HepG2 (cell line): ENCODE results near the gene RPLP1. TPM values are rescaled to one million over a fixed set of nuclear protein-coding genes. Genes with fewer than 3 reads are reported as not detected.

ENCODE experiments used
- ATAC-seq: fragments of 200-7000 bp; cut with Tn5 transposase; 3 replicates; pipeline ENCODE4 v1.9.1; 2020; ENCODE audit warnings: mild to moderate bottlenecking, moderate library complexity
- BruUV-seq: library from RNA; stranded (reverse); fragments of 400-500 nt; replicated peaks from 2 replicates; lab custom pipeline; 2021; lab: Mats Ljungman, UMichigan
- CTCF ChIA-PET: fragments of 300-600 bp; formaldehyde crosslinking; extraction: SDS; loops from one replicate; lab custom pipeline; 2021; ENCODE audit warnings: low total read pairs, inconsistent platforms, low intra/inter-chr PET ratio; lab: Yijun Ruan, JAX
- POLR2A ChIA-PET: fragments of 350-600 bp; sonication (Branson Sonifier 250); formaldehyde crosslinking; loops from one replicate; lab custom pipeline; 2020; ENCODE audit warnings: antibody characterized with exemption, inconsistent platforms; lab: Yijun Ruan, JAX
- DNase-seq: peaks from one replicate; pipeline ENCODE4 v3.0.0-alpha.2; 2015; ENCODE audit warnings: low spot score
- FAIRE-seq: peaks from 3 replicates; lab custom pipeline; 2011; peaks lifted over from hg19 to GRCh38; lab: Jason Lieb, UNC
- H2AFZ ChIP-seq: one replicate; pipeline ENCODE4 v1.6.1; 2011; ENCODE audit warnings: low read length, inconsistent platforms
- H3K27ac ChIP-seq: fragments of 300-600 bp; 3 replicates; pipeline ENCODE4 v1.8.0; 2011; ENCODE audit warnings: mixed run types, mild to moderate bottlenecking, mixed read lengths, low read length, inconsistent platforms; ENCODE audit not compliant: insufficient read depth; ENCODE audit errors: extremely low read length
- H3K27me3 ChIP-seq, 2 experiments: fragments of 200-600 bp in 1 of 2; 2 replicates in 1 of 2; 3 replicates in 1 of 2; pipeline versions ENCODE4 v1.6.0 to v1.8.0; 2011; ENCODE audit warnings: low read length in 2 of 2, mild to moderate bottlenecking in 2 of 2, moderate library complexity in 2 of 2, inconsistent platforms in 1 of 2; ENCODE audit not compliant: insufficient read depth in 2 of 2, control insufficient read depth in 1 of 2
- H3K36me3 ChIP-seq, 2 experiments: fragments of 200-600 bp in 1 of 2; replicated peaks in 1 of 2; 2 replicates in 1 of 2; 3 replicates in 1 of 2; pipeline versions ENCODE4 v1.5.1 to v1.8.0; 2011; ENCODE audit warnings: low read length in 2 of 2, inconsistent platforms in 1 of 2; ENCODE audit not compliant: insufficient read depth in 2 of 2, control insufficient read depth in 1 of 2
- H3K4me1 ChIP-seq: 2 replicates; pipeline ENCODE4 v1.5.1; 2012; ENCODE audit warnings: low read length, inconsistent platforms; ENCODE audit not compliant: insufficient read depth
- H3K4me2 ChIP-seq: 2 replicates; pipeline ENCODE4 v1.6.0; 2011; ENCODE audit warnings: low read depth, low read length, inconsistent platforms
- H3K4me3 ChIP-seq, 3 experiments: fragments of 200-600 bp in 1 of 3; sonication (generic), shearing (Covaris generic) in 1 of 3; replicated peaks in 1 of 3; 2 replicates each; pipeline ENCODE4 v1.5.1; 2011 to 2016; ENCODE audit warnings: low read length in 3 of 3, inconsistent platforms in 2 of 3, low read depth in 2 of 3, mild to moderate bottlenecking in 2 of 3, control low read depth in 1 of 3, mixed read lengths in 1 of 3; ENCODE audit not compliant: insufficient read depth in 1 of 3
- H3K79me2 ChIP-seq: one replicate; pipeline ENCODE4 v1.6.1; 2011; ENCODE audit warnings: low read length, inconsistent platforms; ENCODE audit not compliant: insufficient read depth
- H3K9ac ChIP-seq: 2 replicates; pipeline ENCODE4 v1.6.0; 2011; ENCODE audit warnings: mild to moderate bottlenecking, low read depth, low read length, inconsistent platforms; ENCODE audit not compliant: insufficient read depth
- H3K9me3 ChIP-seq: 2 replicates; pipeline ENCODE4 v1.5.1; 2012; ENCODE audit warnings: mild to moderate bottlenecking, low read length
- H4K20me1 ChIP-seq: 2 replicates; pipeline ENCODE4 v1.6.0; 2011; ENCODE audit warnings: inconsistent platforms, mild to moderate bottlenecking, low read length, moderate library complexity; ENCODE audit not compliant: insufficient read depth
- GATAD1 ChIP-seq: IDR thresholded peaks from 2 replicates; pipeline ENCODE4 v1.6.1; 2016; ENCODE audit warnings: missing genetic modification reagents, missing compliant biosample characterization
- NFKB2 ChIP-seq: sonication (generic); formaldehyde crosslinking; IDR thresholded peaks from 2 replicates; pipeline ENCODE4 v1.4.0; 2020; ENCODE audit warnings: missing genetic modification reagents, borderline replicate concordance
- ZFP36 ChIP-seq: fragments of 150-350 bp; IDR thresholded peaks from 2 replicates; pipeline ENCODE4 v1.6.1; 2018; ENCODE audit warnings: borderline replicate concordance, low read length, low read depth; ENCODE audit not compliant: partially characterized antibody
- ZNF501 ChIP-seq: sonication (generic); formaldehyde crosslinking; IDR thresholded peaks from 2 replicates; pipeline ENCODE4 v1.5.1; 2020; ENCODE audit warnings: mild to moderate bottlenecking, moderate library complexity, missing genetic modification reagents
- ZNF597 ChIP-seq: sonication (generic); formaldehyde crosslinking; IDR thresholded peaks from 2 replicates; pipeline ENCODE4 v1.5.0; 2020; ENCODE audit warnings: missing genetic modification reagents
- WGBS: methylation state at CpG from one replicate; pipeline ENCODE4 v1.1.6; 2017; ENCODE audit warnings: low lambda C conversion rate; 5-methylcytosine and 5-hydroxymethylcytosine counted together
- in situ Hi-C: cut with HindIII; loops from 2 replicates; pipeline ENCODE4 v1.10.0; 2017; ENCODE audit warnings: low pct_unique_long_range_greater_than_20kb; ENCODE audit not compliant: extremely low pct_ligation_motif_present
- intact Hi-C: fragments of 100-400 bp; cut with micrococcal nuclease; formaldehyde crosslinking; loops from one replicate; pipeline ENCODE4 v1.10.0; 2022; ENCODE audit not compliant: unreplicated experiment
- polyA plus RNA-seq, 8 experiments: library from polyadenylated mRNA; depleted of rRNA in 3 of 8; stranded (reverse) in 7 of 8; unstranded in 1 of 8; fragments of >200 nt; fragmentation: Illumina TruSeq in 4 of 8; extraction: Trizol in 4 of 8; gene quantifications; 2 replicates each; pipeline versions ENCODE4 v1.2.1 to v1.2.3, GENCODE V29; 2011 to 2016; ENCODE audit warnings: low read depth in 4 of 8, missing spikeins in 1 of 8, mixed read lengths in 1 of 8; ENCODE audit not compliant: insufficient read depth in 1 of 8
- total RNA-seq, 5 experiments: library from RNA; depleted of rRNA; stranded (reverse); fragments of >200 nt; fragmentation: Illumina TruSeq; extraction: Trizol; gene quantifications; 2 replicates each; pipeline ENCODE4 v1.2.3, GENCODE V29; 2016; ENCODE audit warnings: low read depth in 1 of 5
- TF ChIP-seq, protein P1 (sequence below): IDR thresholded peaks from 2 replicates; pipeline ENCODE4 v1.4.0; 2020; ENCODE audit warnings: mild to moderate bottlenecking, missing genetic modification reagents

Gene RPLP1
- total and polyA plus RNA-seq, 2 of the 13 experiments (the other 11 are each of a cell fraction or from before 2014, with no cell fraction given) = 817 to 929 TPM

GRCh38 chr15:69407719-69408400 lies 44.8 kb upstream of the RPLP1 start:
- DNase-seq (no peak), FAIRE-seq (no peak), ATAC-seq (no peak)
- in situ Hi-C loops = no loop called here
- no TSS peak for BruUV-seq
- Histone ChIP-seq H3K4me3 (no peak overlapping the region), H3K27ac (no peak overlapping the region), H3K9ac (no peak overlapping the region), H3K4me1 (no peaks in the 10 kb centered on the region), H3K27me3 (no peaks in the 10 kb centered on the region), H3K4me2 (no peak overlapping the region), H4K20me1 (no peaks in the 10 kb centered on the region), H3K36me3 (no peaks in the 10 kb centered on the region), H3K9me3 (no peaks in the 10 kb centered on the region), H3K79me2 (no peaks in the 10 kb centered on the region), H2AFZ (no peak overlapping the region)
- intact Hi-C loops = no loop called here
- TF ChIP-seq ZFP36 = no peak
- no peak for TF ChIP-seq ZNF597 (CRISPR knock-in tag)
- TF ChIP-seq, protein P1, sequence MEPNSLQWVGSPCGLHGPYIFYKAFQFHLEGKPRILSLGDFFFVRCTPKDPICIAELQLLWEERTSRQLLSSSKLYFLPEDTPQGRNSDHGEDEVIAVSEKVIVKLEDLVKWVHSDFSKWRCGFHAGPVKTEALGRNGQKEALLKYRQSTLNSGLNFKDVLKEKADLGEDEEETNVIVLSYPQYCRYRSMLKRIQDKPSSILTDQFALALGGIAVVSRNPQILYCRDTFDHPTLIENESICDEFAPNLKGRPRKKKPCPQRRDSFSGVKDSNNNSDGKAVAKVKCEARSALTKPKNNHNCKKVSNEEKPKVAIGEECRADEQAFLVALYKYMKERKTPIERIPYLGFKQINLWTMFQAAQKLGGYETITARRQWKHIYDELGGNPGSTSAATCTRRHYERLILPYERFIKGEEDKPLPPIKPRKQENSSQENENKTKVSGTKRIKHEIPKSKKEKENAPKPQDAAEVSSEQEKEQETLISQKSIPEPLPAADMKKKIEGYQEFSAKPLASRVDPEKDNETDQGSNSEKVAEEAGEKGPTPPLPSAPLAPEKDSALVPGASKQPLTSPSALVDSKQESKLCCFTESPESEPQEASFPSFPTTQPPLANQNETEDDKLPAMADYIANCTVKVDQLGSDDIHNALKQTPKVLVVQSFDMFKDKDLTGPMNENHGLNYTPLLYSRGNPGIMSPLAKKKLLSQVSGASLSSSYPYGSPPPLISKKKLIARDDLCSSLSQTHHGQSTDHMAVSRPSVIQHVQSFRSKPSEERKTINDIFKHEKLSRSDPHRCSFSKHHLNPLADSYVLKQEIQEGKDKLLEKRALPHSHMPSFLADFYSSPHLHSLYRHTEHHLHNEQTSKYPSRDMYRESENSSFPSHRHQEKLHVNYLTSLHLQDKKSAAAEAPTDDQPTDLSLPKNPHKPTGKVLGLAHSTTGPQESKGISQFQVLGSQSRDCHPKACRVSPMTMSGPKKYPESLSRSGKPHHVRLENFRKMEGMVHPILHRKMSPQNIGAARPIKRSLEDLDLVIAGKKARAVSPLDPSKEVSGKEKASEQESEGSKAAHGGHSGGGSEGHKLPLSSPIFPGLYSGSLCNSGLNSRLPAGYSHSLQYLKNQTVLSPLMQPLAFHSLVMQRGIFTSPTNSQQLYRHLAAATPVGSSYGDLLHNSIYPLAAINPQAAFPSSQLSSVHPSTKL (CRISPR knock-in tag) = no peak
- no peak for TF ChIP-seq NFKB2 (CRISPR knock-in tag)
- TF ChIP-seq ZNF501 = no peak
- no peak for TF ChIP-seq GATAD1 (CRISPR knock-in tag)
- ChIA-PET CTCF (no interaction called here), POLR2A (no interaction called here)
- 86% methylated on average over 3 of the region's 3 CpGs for WGBS
